CD4-positive, alpha-beta T cell treated with Interleukin-4 for 4 hours (primary cell): ENCODE data around the gene TAT.

Experiments
- DNase-seq: peaks from one replicate; pipeline ENCODE4 v3.0.0-alpha.2; 2020

The TAT gene

DNA sequence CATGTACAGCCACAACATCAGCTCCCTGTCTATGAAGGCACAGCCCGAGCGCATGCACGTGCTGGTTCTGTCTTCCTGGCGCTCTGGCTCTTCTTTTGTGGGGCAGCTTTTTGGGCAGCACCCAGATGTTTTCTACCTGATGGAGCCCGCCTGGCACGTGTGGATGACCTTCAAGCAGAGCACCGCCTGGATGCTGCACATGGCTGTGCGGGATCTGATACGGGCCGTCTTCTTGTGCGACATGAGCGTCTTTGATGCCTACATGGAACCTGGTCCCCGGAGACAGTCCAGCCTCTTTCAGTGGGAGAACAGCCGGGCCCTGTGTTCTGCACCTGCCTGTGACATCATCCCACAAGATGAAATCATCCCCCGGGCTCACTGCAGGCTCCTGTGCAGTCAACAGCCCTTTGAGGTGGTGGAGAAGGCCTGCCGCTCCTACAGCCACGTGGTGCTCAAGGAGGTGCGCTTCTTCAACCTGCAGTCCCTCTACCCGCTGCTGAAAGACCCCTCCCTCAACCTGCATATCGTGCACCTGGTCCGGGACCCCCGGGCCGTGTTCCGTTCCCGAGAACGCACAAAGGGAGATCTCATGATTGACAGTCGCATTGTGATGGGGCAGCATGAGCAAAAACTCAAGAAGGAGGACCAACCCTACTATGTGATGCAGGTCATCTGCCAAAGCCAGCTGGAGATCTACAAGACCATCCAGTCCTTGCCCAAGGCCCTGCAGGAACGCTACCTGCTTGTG, 40.0 kb downstream of the TAT start:
- no peak for DNase-seq

GRCh38 chr16:71532366-71532765, 44.5 kb downstream of the TAT start:
- no peak for DNase-seq

- no peak for DNase-seq
Observed at GRCh38 chr16:71528863-71529262, 48.0 kb downstream of the TAT start.

DNA sequence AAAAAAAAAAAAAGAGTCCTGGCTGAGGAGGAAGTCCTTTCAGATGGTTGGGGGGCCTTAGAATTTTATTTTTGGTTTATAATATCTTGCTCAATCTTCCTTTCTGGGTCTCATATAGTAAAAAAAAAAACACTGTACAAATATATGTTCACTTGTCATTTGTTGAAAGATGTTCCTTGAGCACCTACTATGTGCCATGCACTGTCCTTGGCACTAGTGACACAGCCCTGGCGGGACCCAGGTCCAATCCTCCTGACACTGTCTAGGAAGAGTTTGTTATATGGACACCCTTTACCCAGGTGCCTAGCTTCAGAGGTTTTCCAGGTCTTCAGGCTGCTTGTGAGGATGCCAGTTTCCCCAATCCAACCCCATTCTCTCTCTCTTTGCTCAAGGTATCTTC, 48.6 kb downstream of the TAT start:
- no peak for DNase-seq

- no peak for DNase-seq
Observed at GRCh38 chr16:71526111-71526631, 50.7 kb downstream of the TAT start, which contains the start of gene CHST4. TSS of gene CHST4 (plus strand) at chr16:71526426. CDS start at chr16:71536678, 10,252 bp downstream.

- DNase-seq, result no peak
Observed at GRCh38 chr16:71524566-71525553, 52.0 kb downstream of the TAT start.

- no peak for DNase-seq
Observed at GRCh38 chr16:71520550-71520949, 56.3 kb downstream of the TAT start.
